ENCODE data around the gene UBE3C.
"Not testable (repeated sequence)": the region's sequence is repeated elsewhere in the genome, so short reads cannot be mapped to it uniquely, and the experiment has no call there.

UBE3C gene

GRCh38 chr7:157138424-157139110, at the start of gene UBE3C:
TSS of gene UBE3C (plus strand) at chr7:157138926. CDS start at chr7:157139273, 347 bp downstream.
- DNase-seq: peak; percentile 81

GRCh38 chr7:157089100-157089610, 49.6 kb upstream of the UBE3C start:
- no peak for DNase-seq

GRCh38 chr7:157090485-157091165, 48.1 kb upstream of the UBE3C start:
- no peak for DNase-seq

GRCh38 chr7:157096286-157097055, 42.3 kb upstream of the UBE3C start:
- DNase-seq: no peak

- no peak for DNase-seq
These were observed 41.7 kb upstream of the UBE3C start for GRCh38 chr7:157097056-157097329.

GRCh38 chr7:157097569-157097968, 41.2 kb upstream of the UBE3C start:
- no peak for DNase-seq

- not testable (repeated sequence) for DNase-seq
These were observed 38.7 kb upstream of the UBE3C start for GRCh38 chr7:157100005-157100404.

- DNase-seq: not testable (repeated sequence)
These were observed 35.1 kb upstream of the UBE3C start for GRCh38 chr7:157103641-157104040.

GRCh38 chr7:157111311-157111710, 27.4 kb upstream of the UBE3C start:
- DNase-seq: no peak

- no peak for DNase-seq
These were observed 26.0 kb upstream of the UBE3C start for GRCh38 chr7:157112706-157113105.

- DNase-seq: no peak
These were observed 25.1 kb upstream of the UBE3C start for GRCh38 chr7:157113607-157114006.

- no peak for DNase-seq
These were observed 22.0 kb upstream of the UBE3C start for GRCh38 chr7:157116762-157117161.

- DNase-seq: no peak
These were observed 20.9 kb upstream of the UBE3C start for GRCh38 chr7:157117796-157118195.

GRCh38 chr7:157120181-157120580, 18.5 kb upstream of the UBE3C start:
- no peak for DNase-seq

- DNase-seq: no peak
These were observed 17.5 kb upstream of the UBE3C start for GRCh38 chr7:157121184-157121715.

- DNase-seq: no peak
These were observed 15.8 kb upstream of the UBE3C start for GRCh38 chr7:157122800-157123495.

GRCh38 chr7:157124690-157125089, 14.0 kb upstream of the UBE3C start:
- DNase-seq: no peak

GRCh38 chr7:157125376-157126223, 13.1 kb upstream of the UBE3C start:
- no peak for DNase-seq

- DNase-seq: no peak
These were observed 11.8 kb upstream of the UBE3C start for GRCh38 chr7:157126921-157127320.

- no peak for DNase-seq
These were observed 9.5 kb upstream of the UBE3C start for GRCh38 chr7:157129200-157129599.

GRCh38 chr7:157129907-157130460, 8.7 kb upstream of the UBE3C start:
- no peak for DNase-seq

- not testable (repeated sequence) for DNase-seq
These were observed 7.9 kb upstream of the UBE3C start for GRCh38 chr7:157130849-157131248.
